Left cardiac atrium (tissue), 4 donors: Measurements from ENCODE around the gene CBLN3. TPM values are rescaled to one million over a fixed set of nuclear protein-coding genes. Genes with fewer than 3 reads are reported as not detected.

ENCODE experiments used
- ATAC-seq, 2 donors: fragments of 200-7000 bp; cut with Tn5 transposase; one replicate each; pipeline ENCODE4 v1.9.1; 2020; ENCODE audit warnings: mild to moderate bottlenecking in 2 of 2, moderate library complexity in 2 of 2
- DNase-seq: peaks from one replicate; pipeline ENCODE4 v3.0.0-alpha.2; 2020
- intact Hi-C, 2 donors: fragments of 100-400 bp; cut with DNase I; formaldehyde crosslinking; loops; one replicate each; pipeline versions ENCODE4 v1.14.1 to v1.15.1; 2022 to 2023
- total RNA-seq, 2 donors: library from RNA; stranded (reverse); fragmentation: NEBNext Ultra II Directional; extraction: Animal tissue kit (Norgen Biotek cat#: 25700); gene quantifications; one replicate each; pipeline ENCODE4 v1.2.1, GENCODE V29; 2021
- donor health status: DM: no; HTN: yes; CAD: no.
- donor health status: DM: no; HTN: yes; CAD: no; lungs with severe emphysema.
- donor health status: DM: yes; HTN: yes; CAD: no.
- donor health status: Dilated cardiomyopathy.

CBLN3 gene
- total RNA-seq, 2 donors from 2014 or later: 2.2 to 2.5 TPM

- ATAC-seq (peak; percentile 88 to 89), DNase-seq (peak; percentile 89)
- intact Hi-C loops: loop anchor here (2.0 to 5.0 kb wide), 3 partner anchors 61 to 98 kb away; partner anchors contain the start of gene NFATC4 (in 2 of the 2)
Measured at GRCh38 chr14:24430143-24430681, 744 bp upstream of the CBLN3 start.

- intact Hi-C loops: no loop called here
- no peak for DNase-seq
- no peak for ATAC-seq
Measured at GRCh38 chr14:24428628-24429394, 657 bp downstream of the CBLN3 start.

GRCh38 chr14:24427537-24428508, 1.6 kb downstream of the CBLN3 start:
- DNase-seq (no peak), ATAC-seq (no peak)
- intact Hi-C loops: no loop called here

GRCh38 chr14:24426912-24427536, 2.4 kb downstream of the CBLN3 start:
- ATAC-seq: no peak
- no peak for DNase-seq
- intact Hi-C loops: no loop called here

GRCh38 chr14:24426150-24426911, 3.1 kb downstream of the CBLN3 start:
- ATAC-seq (no peak), DNase-seq (no peak)
- intact Hi-C loops: no loop called here

GRCh38 chr14:24425704-24426103, 3.8 kb downstream of the CBLN3 start:
- ATAC-seq: no peak

GRCh38 chr14:24422694-24423601, 6.5 kb downstream of the CBLN3 start:
- DNase-seq (no peak), ATAC-seq (no peak)
- intact Hi-C loops: no loop called here

More at GRCh38 chr14:24425704-24426103, 3.8 kb downstream of the CBLN3 start:
- intact Hi-C loops: no loop called here
- DNase-seq: no peak

- ATAC-seq (no peak), DNase-seq (no peak)
- intact Hi-C loops: no loop called here
Measured at GRCh38 chr14:24422261-24422660, 7.2 kb downstream of the CBLN3 start.

GRCh38 chr14:24418492-24418873, 11.0 kb downstream of the CBLN3 start:
- DNase-seq (no peak), ATAC-seq (peak in 1 of 2 donors; percentile 32)
- intact Hi-C loops: no loop called here

GRCh38 chr14:24417832-24418491, 11.5 kb downstream of the CBLN3 start:
- ATAC-seq (peak in 1 of 2 donors; percentile 13), DNase-seq (no peak)
- intact Hi-C loops: no loop called here

- intact Hi-C loops: no loop called here
- ATAC-seq (no peak), DNase-seq (no peak)
Measured at GRCh38 chr14:24416932-24417619, 12.4 kb downstream of the CBLN3 start.

GRCh38 chr14:24416254-24416931, 13.1 kb downstream of the CBLN3 start:
- intact Hi-C loops: no loop called here
- no peak for DNase-seq

GRCh38 chr14:24415421-24416253, 13.8 kb downstream of the CBLN3 start:
- DNase-seq (no peak), ATAC-seq (no peak)
- intact Hi-C loops: no loop called here

More at GRCh38 chr14:24416254-24416931, 13.1 kb downstream of the CBLN3 start:
- ATAC-seq: no peak

GRCh38 chr14:24414732-24415420, 14.6 kb downstream of the CBLN3 start:
- no peak for DNase-seq
- intact Hi-C loops: no loop called here
- no peak for ATAC-seq
